Pancreas (tissue), 10 donors: ENCODE measurements around the gene CD52. TPM values are rescaled to one million over a fixed set of nuclear protein-coding genes. Genes with fewer than 3 reads are reported as not detected.
A peak's percentile ranks its signal among the peaks of the same experiment; 100 is the strongest.

Source experiments
- ATAC-seq, 4 donors: fragments of 200-7000 bp; cut with Tn5 transposase; one replicate each; pipeline versions ENCODE4 v1.8.0 to v1.9.1; 2020; ENCODE audit warnings: mild to moderate bottlenecking in 4 of 4, moderate library complexity in 4 of 4
- DNase-seq, 6 donors: peaks; one replicate each; pipeline ENCODE4 v3.0.0-alpha.2; 2020
- FAIRE-seq: peaks from 2 replicates; lab custom pipeline; 2012; peaks lifted over from hg19 to GRCh38; lab: Jason Lieb, UNC
- H3K27ac ChIP-seq, 4 donors: fragments of 200-600 bp; sonication (generic); 1 replicate in 3 of 4; 2 replicates in 1 of 4; pipeline versions ENCODE4 v1.5.0 to v1.8.0; 2020
- H3K27me3 ChIP-seq, 4 donors: fragments of 200-600 bp; one replicate each; pipeline ENCODE4 v1.8.0; 2021
- H3K36me3 ChIP-seq, 3 donors: fragments of 200-600 bp; sonication (generic) in 1 of 3; one replicate each; pipeline versions ENCODE4 v1.5.0 to v1.8.0; 2020 to 2021
- H3K4me1 ChIP-seq, 3 donors: fragments of 200-600 bp; one replicate each; pipeline ENCODE4 v1.8.0; 2021
- H3K4me3 ChIP-seq, 4 donors: fragments of 200-600 bp; sonication (generic) in 2 of 4; one replicate each; pipeline versions ENCODE4 v1.5.0 to v1.8.0; 2020 to 2021
- H3K9me3 ChIP-seq, 4 donors: fragments of 200-600 bp; one replicate each; pipeline ENCODE4 v1.8.0; 2021
- WGBS, 2 donors: extraction: QIAGEN DNeasy Blood & Tissue Kit; methylation state at CpG; one replicate each; pipeline ENCODE4 v1.1.7; 2013; 5-methylcytosine and 5-hydroxymethylcytosine counted together
- intact Hi-C, 3 donors: fragments of 100-400 bp; cut with DNase I; formaldehyde crosslinking; loops; one replicate each; pipeline versions ENCODE4 v1.11.1 to v1.14.2; 2022
- polyA plus RNA-seq, 2 donors: library from polyadenylated mRNA; stranded (reverse); fragments of 200-250 nt; gene quantifications; one replicate each; pipeline ENCODE4 v1.2.3, GENCODE V29; 2013
- total RNA-seq, 6 donors: library from RNA; stranded (reverse); fragmentation: NEBNext Ultra II Directional in 4 of 6; extraction: Animal tissue kit (Norgen Biotek cat#: 25700) in 4 of 6; gene quantifications; one replicate each; pipeline versions ENCODE4 v1.2.1 to v1.2.4, GENCODE V29; 2021 to 2023
- TF ChIP-seq, protein P1 (sequence below), 4 donors: fragments of 200-600 bp; sonication (generic) in 3 of 4; IDR thresholded peaks; one replicate each; pipeline versions ENCODE4 v1.5.0 to v1.8.0; 2021; ENCODE audit warnings: antibody characterized with exemption in 4 of 4
- donor health status: healthy with polysubstance abuse.
- donor health status: DM: no; HTN: no; CAD: no; lungs with moderate emphysema.
- donor health status: DM: no; HTN: no; CAD: no.
- donor health status: control.
- donor health status: control.
- donor health status: Bipolar disorder and iron deficiency.
- donor health status: DM: yes; HTN: yes; CAD: no.
- donor health status: DM: no; HTN: no; CAD: no.
- donor health status: DM: no; HTN: no; CAD: no.
- donor health status: DM: yes; HTN: yes; CAD: no.

Gene CD52
- total and polyA plus RNA-seq, 8 donors, result 0.98 to 13.0 (median 3.5) TPM

GRCh38 chr1:26321315-26322041 is 3.7 kb downstream of the CD52 start:
- H3K27me3 ChIP-seq, result no peaks in the 10 kb centered on the region
- DNase-seq, result peak; percentile 78 to 98 (median 92)
- FAIRE-seq, result no peak
- no peaks in the 10 kb centered on the region for H3K9me3 ChIP-seq
- intact Hi-C loops, result loop anchor here in 1 of 3 donors (5.0 kb wide), 1 partner anchor 39 kb away; the partner anchor contains the start of gene SH3BGRL3
- no peak overlapping the region for H3K27ac ChIP-seq
- 12 to 15% methylated on average over 16 of the region's 16 CpGs for WGBS, 2 donors
- no peaks in the 10 kb centered on the region for H3K36me3 ChIP-seq
- no peak overlapping the region for H3K4me3 ChIP-seq
- no peaks in the 10 kb centered on the region for H3K4me1 ChIP-seq
- peak; percentile 93 to 97 (median 96) for ATAC-seq
- TF ChIP-seq, protein P1, sequence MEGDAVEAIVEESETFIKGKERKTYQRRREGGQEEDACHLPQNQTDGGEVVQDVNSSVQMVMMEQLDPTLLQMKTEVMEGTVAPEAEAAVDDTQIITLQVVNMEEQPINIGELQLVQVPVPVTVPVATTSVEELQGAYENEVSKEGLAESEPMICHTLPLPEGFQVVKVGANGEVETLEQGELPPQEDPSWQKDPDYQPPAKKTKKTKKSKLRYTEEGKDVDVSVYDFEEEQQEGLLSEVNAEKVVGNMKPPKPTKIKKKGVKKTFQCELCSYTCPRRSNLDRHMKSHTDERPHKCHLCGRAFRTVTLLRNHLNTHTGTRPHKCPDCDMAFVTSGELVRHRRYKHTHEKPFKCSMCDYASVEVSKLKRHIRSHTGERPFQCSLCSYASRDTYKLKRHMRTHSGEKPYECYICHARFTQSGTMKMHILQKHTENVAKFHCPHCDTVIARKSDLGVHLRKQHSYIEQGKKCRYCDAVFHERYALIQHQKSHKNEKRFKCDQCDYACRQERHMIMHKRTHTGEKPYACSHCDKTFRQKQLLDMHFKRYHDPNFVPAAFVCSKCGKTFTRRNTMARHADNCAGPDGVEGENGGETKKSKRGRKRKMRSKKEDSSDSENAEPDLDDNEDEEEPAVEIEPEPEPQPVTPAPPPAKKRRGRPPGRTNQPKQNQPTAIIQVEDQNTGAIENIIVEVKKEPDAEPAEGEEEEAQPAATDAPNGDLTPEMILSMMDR (IDR thresholded peaks at IDR 0.05), result peak; percentile 69 to 80 (median 74)

- ATAC-seq (no peak), FAIRE-seq (no peak), DNase-seq (no peak)
- Histone ChIP-seq H3K4me1 (no peaks in the 10 kb centered on the region), H3K27me3 (no peaks in the 10 kb centered on the region), H3K9me3 (no peaks in the 10 kb centered on the region), H3K4me3 (no peak overlapping the region), H3K36me3 (no peaks in the 10 kb centered on the region), H3K27ac (no peak overlapping the region)
- WGBS, 2 donors, result 50 to 54% methylated on average over 10 of the region's 10 CpGs
- intact Hi-C loops, result loop anchor here in 1 of 3 donors (5.0 kb wide), 1 partner anchor 40 kb away; the partner anchor contains the start of gene SH3BGRL3
- TF ChIP-seq, protein P1 (IDR thresholded peaks at IDR 0.05), result no peak
Measured at GRCh38 chr1:26322042-26322331, 4.2 kb downstream of the CD52 start.

DNA sequence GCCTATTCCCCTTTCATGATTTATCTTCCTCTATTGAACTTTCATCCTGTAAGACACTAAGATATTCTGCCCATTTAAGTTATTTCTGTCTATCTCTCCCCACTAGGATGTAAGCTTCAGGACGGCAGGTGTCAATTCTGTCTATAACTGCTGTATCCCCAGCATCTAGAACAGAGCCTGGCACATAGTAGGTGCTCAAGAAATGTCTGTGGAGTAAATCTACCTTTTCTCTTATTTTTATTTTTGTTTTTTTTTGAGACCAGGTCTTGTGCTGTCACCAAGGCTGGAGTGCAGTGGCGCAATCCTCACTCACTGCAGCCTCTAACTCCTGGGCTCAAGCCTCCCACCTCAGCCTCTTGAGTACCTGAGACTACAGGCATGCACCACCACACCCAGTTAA is 5.6 kb downstream of the CD52 start:
- Histone ChIP-seq H3K9me3 (no peaks in the 10 kb centered on the region), H3K4me3 (no peak overlapping the region), H3K4me1 (no peaks in the 10 kb centered on the region), H3K36me3 (no peaks in the 10 kb centered on the region), H3K27ac (no peak overlapping the region), H3K27me3 (no peaks in the 10 kb centered on the region)
- FAIRE-seq (no peak), DNase-seq (no peak), ATAC-seq (no peak)
- intact Hi-C loops, result loop anchor here in 1 of 3 donors (5.0 kb wide), 1 partner anchor 41 kb away; the partner anchor contains the start of gene SH3BGRL3
- TF ChIP-seq, protein P1 (IDR thresholded peaks at IDR 0.05), result no peak
- 86 to 89% methylated on average over 2 of the region's 2 CpGs for WGBS, 2 donors

DNA sequence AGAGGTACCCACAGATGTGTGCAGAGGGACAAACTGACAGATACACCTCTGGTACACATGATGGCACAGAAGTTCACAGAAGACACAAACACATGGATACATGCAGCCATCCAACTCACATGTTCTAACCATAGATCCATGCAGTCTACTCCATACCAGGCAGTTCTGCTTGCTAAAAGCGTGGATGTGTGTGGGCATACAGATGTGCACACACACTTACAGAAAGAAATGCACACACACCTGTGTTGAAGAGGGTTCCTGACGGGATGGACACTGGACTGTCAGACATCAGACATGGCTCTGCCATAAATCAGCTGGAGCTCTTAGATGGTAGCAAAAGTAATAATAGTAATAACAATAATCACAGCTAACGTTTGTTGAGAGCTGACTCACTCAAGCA is 6.8 kb downstream of the CD52 start:
- Histone ChIP-seq H3K27ac (no peak overlapping the region), H3K9me3 (no peaks in the 10 kb centered on the region), H3K4me1 (no peaks in the 10 kb centered on the region), H3K36me3 (no peaks in the 10 kb centered on the region), H3K4me3 (no peak overlapping the region), H3K27me3 (no peaks in the 10 kb centered on the region)
- 61 to 72% methylated on average over 3 of the region's 3 CpGs for WGBS, 2 donors
- TF ChIP-seq, protein P1 (IDR thresholded peaks at IDR 0.05), result no peak
- ATAC-seq, result no peak
- intact Hi-C loops, result loop anchor here in 1 of 3 donors (5.0 kb wide), 1 partner anchor 42 kb away; the partner anchor contains the start of gene SH3BGRL3
- no peak for DNase-seq
- FAIRE-seq, result no peak

GRCh38 chr1:26327956-26328362 is 10.2 kb downstream of the CD52 start:
- intact Hi-C loops, result no loop called here
- Histone ChIP-seq H3K27ac (no peak overlapping the region), H3K4me3 (no peak overlapping the region), H3K36me3 (no peaks in the 10 kb centered on the region), H3K27me3 (no peaks in the 10 kb centered on the region), H3K4me1 (no peaks in the 10 kb centered on the region), H3K9me3 (no peaks in the 10 kb centered on the region)
- no peak for DNase-seq
- TF ChIP-seq, protein P1 (IDR thresholded peaks at IDR 0.05), result no peak
- FAIRE-seq, result no peak
- no peak for ATAC-seq
- WGBS, 2 donors, result 78 to 79% methylated on average over 8 of the region's 8 CpGs
